GM18508 (cell line): Measurements from ENCODE around the gene SLC38A1.
"Not testable (repeated sequence)": the region's sequence is repeated elsewhere in the genome, so short reads cannot be mapped to it uniquely, and the experiment has no call there.

Experiments used
- ATAC-seq: cut with Tn5 transposase; IDR thresholded peaks from one replicate; pipeline ENCODE4 v1.9.1; 2021; ENCODE audit warnings: moderate number of reproducible peaks; ENCODE audit not compliant: insufficient read depth, unreplicated experiment

Gene SLC38A1

DNA sequence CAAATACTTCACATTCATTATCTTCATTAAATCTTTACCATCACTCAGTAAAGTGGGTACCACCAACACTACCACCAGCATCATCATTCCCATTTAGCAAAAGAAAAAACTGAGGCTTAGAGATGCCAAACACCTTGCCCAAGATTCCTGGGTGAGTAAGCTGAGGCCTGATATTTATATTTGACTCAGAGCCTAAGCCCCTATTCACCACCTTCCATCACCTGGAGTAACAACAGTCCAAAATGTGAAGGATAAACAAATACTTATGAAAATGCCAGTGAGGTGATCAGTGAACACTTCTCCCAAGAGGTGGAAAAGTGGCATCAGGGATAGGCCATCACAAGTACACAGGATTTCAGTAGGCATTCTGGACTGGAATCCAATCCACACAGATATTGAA is 3.7 kb downstream of the SLC38A1 start:
- ATAC-seq, result no peak

DNA sequence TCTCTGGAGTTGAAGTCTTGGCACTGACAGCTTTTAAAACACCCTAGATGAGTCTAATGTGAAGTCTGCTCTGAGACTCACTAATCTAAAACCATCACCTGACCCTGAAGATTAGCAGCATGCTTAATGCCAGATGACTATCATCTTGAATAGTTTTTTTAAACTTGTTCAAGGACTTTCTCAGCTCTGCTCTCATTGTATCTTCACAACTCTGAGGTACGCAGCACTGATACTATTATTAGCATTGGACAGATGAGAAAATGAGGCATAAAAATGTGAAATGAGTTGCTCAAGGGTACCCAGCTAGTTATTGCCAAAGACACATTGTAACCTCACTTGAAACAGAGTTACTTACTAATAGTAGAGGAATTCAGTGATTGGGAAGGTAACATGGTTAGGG is 4.8 kb downstream of the SLC38A1 start:
- ATAC-seq, result no peak

DNA sequence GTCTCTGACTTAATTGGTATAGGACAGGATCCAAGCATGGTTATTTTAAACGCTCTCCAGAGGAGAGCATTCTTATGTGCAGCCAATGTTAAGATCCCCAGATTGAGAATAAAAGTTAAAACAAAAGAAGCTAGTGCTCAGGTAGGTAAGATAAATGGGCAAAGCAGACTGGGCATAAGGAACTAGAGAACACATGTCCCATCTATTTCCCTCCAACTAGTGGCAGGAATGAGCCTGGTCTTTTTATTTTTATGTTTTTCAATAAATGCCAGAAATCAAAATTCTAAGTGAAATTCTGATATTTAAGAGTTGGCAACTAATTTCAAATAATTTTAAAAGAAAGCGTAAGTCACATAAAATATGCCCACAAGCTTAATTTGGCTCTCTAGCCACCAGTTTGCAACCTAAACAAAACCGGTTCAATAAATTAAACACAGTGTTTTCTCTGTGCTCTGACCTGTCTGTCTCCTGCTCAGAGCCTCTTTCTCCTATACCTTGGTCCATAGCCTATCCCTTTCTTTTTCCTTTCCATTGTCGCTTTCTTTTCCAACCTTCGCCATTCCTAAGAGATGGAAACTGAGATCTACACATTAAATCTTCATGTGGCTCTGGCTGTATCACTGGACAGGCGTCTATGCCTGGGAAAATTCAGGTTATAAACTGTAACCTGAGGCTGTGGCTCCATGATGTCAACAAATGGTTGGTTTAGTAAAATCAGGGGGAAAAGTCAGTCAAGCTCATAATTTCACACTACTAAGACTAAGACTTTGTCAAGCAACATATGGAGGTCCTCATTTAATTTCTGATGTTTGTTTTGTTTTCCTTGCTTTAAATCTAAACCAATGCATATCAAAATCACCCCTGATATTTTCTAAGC is 5.5 kb downstream of the SLC38A1 start:
- no peak for ATAC-seq

DNA sequence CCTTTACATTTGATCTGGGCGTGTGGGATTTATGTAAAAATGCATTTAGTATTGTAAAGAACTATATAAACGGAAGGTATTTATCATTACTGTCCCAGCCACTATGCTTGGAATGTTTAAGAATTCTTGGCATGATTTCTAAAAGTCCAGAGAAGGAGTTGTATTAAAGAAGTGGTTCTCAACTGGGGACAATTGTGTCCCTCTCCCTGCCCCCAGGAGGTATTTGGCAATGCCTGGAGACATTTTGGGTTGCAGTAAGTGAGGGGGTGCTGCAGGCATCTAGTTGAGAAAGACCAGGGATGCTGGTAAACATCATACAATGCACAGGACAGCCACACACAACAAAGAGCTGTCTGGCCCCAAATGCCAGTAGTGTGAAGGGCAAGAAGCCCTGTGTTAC is 7.2 kb downstream of the SLC38A1 start:
- no peak for ATAC-seq

DNA sequence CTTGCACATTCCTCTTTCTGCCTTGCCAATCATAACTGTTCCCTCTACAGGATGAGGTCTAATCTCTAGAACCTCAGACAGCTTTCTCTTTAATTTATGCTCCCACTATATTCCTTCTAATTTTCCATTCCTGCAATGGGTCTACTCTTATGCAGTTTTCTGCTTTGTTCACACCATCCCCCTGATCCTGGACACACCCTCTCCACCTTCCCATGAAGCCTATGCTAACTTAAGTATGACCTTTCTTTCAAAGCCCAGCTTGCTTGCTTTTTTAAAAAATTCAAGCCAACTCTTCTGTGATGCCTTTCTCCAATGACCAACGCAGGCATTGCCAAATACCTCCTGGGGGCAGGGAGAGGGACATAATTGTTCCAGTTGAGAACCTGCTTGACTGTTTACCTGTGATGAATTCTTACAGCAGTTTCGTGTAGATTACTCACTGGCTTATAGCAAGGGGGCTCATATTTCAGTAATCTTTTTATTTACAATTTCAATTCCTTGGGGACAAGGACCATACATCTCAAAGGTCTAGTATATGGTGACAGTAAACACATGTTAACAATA is 7.8 kb downstream of the SLC38A1 start:
- no peak for ATAC-seq

DNA sequence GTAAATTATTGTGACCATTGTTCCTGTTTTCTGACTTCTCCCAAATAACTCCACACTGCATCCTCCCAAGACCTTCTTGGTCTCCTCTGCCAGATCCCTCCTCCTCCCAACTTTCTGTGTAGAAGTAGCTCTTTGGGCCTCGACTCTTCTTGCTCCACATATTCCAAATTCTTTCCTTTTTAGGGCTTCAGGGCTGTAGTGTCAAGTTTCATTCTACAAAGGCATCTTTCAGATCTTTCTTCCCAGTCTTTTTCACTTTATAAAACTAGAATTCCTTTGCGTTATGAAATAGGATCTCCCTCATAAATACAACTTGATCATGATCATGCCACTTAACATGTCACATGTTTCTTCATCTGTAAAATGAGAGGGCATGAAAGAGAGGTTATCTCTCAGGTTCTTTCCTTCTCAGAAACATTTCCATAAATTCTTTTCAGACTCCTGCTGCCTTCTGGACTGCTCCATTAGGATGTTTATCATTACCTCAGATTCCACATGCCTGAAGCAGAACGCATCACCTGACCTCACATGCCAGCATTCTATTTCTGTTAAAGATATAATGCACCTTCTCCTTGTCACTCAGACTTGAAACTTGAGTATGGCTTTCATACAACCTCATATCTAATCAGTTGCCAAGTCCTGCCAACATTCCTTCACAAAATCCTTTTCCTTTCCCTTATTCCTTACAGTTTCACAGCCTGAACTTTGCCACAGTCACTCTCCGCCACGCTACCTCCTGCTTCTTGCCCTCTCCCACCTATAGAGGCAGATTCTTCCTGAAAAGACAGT is 8.5 kb downstream of the SLC38A1 start:
- ATAC-seq, result no peak

DNA sequence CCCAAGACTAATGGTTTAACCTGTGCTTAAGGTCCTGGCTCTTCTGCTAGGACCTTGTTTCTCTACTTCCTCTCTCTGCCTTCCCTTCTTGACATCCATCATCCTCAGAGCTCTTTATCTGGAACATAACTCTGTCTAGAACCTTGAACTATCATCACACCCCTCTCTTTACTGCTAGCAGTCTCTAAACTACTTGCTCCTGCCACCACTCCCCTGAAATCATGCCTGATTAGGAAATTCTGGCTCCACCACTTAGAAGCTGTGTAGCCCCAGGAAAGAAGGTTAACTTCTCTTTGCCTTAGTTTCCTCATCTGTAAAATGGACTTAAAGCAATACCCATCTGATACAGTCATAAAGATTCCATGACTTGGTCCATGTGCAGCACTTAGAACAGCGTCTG is 9.1 kb downstream of the SLC38A1 start:
- ATAC-seq, result no peak

DNA sequence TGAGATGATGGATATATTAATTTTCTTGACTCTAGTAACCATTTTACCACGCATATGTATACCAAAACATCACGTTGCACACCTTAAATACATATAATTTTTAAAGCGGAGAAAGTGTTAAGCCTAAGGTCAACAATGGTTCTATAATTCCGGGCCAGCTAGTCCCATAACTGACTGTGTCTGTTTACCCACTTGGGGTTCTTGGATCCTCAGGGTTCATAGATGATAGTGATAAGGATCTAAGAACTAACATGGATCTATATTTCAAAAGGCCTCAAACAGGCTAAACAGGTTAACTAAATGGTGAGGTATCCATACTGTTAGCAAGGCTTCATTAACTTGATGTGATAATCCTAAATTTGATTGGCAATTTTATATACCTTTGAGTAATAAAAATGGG is 9.8 kb downstream of the SLC38A1 start:
- ATAC-seq, result no peak

DNA sequence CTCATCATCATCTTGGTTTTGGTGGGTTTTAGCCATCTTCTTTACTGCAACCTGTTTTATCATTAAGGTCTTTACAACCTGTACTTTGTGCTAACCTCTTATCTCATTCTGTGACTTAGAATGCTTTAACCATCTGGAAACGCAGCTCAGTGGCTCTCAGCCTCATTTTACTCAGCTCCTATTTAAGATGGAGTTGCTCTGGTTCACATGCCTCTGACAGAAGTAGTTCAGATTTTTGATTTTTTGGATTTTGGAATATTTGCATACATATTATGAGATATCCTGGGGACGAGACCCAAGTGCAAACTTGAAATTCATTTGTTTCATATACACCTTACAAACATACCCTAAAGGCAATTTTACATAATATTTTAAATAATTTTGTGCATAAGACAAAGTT is 10.7 kb downstream of the SLC38A1 start:
- no peak for ATAC-seq

DNA sequence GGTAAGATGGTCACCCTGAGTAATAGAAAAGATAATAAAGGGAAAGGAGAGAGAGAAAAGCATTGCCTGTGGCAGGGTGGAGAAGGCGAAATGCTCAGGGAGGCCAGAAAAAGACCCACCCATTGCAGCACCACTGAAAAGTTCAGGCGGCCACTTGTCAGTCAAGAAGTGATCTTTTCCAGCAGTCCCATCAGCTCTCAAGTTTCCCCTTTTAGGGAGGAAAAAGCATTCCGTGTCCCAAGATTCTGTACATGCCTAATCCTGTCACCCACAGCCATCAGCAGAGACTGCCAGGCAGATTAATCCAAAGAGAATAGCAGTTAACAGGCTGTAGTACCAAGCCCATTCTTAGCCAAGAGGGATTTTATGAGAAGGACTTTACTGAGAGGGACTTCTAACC is 11.9 kb downstream of the SLC38A1 start:
- ATAC-seq, result no peak

DNA sequence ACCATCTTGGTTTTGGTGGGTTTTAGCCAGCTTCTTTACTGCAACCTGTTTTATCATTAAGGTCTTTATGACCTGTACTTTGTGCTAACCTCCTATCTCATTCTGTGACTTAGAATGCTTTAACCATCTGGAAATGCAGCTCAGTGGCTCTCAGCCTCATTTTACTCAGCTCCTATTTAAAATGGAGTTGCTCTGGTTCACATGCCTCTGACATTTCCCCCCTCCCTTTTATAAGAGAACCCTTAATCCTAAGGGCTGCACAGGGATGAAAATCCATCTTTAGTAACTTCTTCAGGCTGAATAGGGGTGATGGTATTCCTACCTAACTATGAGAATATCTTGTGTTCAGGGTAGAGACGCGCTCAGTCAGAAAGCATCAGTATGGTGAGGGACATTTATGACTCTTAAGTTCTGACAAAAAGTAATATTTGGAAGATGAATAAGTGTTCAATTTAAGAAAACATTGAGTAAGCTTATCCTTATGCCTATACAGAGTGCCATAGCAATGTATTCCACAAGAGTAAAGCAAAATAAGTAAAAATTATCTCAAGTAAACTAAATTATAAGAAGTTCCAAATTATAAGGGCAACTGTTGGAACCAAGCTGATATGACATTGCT is 15.2 kb downstream of the SLC38A1 start:
- ATAC-seq, result no peak

DNA sequence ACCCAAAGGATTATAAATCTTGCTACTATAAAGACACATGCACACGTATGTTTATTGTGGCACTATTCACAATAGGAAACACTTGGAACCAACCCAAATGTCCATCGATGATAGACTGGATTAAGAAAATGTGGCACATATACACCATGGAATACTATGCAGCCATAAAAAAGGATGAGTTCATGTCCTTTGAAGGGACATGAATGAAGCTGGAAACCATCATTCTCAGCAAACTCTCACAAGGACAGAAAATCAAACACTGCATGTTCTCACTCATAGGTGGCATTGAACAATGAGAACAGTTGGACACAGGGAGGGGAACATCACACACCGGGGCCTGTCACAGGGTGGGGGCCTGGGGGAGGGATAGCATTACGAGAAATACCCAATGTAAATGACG is 16.8 kb downstream of the SLC38A1 start:
- not testable (repeated sequence) for ATAC-seq

DNA sequence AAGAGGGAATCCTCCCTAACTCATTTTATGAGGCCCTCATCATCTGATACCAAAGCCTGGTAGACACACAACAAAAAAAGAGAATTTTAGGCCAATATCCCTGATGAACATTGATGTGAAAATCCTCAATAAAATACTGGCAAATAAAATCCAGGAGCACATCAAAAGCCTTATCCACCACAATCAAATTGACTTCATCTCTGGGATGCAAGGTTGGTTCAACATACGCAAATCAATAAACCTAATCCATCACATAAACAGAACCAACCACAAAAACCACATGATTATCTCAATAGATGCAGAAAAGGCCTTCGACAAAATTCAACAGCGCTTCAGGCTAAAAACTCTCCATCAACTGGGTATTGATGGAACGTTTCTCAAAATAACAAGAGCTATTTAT is 18.9 kb downstream of the SLC38A1 start:
- ATAC-seq, result not testable (repeated sequence)

DNA sequence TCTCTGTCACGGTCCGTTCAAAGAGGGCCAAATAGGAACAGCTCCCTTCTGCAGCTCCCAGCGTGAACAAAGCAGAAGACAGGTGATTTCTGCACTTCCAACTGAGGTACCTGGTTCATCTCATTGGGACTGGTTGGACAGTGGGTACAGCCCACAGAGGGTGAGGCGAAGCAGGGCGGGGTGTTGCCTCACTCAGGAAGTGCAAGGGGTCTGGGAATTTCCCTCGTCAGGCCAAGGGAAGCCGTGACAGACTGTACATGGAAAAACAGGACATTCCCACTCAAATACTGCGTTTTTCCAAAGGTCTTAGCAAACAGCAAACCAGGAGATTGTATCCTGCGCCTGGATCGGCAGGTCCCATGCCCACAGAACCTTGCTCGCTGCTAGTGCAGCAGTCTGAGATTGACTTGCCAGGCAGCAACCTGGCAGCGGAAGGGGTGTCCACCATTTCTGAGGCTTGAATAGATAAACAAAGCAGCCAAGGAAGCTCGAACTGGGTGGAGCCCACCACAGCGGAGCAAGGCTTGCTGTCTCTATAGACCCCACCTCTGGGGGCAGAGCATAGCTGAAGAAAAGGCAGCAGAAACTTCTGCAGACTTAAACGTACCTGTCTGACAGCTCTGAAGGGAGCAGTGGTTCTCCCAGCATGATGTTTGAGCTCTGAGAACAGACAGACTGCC is 22.7 kb downstream of the SLC38A1 start:
- ATAC-seq, result no peak

DNA sequence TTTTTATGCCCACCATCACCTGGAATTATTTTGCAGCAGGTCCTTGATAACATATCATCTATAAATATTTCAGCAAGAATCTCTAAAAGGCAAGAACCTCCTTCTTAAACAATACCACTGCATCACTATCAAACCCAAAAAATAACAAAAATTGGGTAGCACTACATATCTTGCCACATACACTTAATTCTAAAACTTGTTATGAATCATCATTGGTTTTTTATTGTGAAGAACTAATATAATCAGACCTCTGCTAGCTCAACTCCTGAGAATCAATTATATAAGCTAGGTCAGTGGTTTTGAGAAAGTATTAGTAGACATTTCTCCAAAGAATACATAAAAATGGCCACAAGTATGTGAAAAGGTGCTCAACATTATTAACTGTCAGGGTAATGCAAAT is 23.8 kb downstream of the SLC38A1 start:
- ATAC-seq, result no peak

DNA sequence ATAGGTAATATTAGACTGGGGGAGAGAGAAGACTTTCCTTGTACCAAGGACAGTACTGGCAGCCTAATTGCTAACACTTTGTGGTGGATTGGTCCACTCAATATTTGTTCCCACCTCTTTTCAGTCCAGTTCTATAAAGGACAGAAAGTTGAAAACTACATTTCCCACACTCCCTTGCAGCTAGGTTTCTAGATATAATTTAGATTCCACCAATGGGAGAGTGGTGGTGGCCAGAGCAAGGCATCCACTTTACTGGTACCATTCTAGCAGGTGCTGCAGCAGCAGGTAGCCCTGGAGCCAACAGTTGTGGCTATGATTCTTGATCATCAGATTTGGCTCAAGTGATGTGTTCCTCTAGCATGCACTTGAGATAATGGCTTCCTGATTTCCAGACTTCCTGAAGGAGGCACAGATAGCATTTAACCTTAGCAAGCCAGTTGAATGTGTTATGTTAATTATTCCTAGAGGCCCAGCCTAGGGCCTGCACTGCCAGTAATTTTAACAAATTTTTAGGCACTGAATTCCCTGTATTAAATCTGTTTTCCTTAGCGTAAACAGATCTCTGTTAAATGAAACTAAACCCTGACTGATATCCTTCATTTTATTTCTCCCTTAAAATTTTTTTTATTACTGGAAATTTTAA is 24.4 kb downstream of the SLC38A1 start:
- no peak for ATAC-seq

DNA sequence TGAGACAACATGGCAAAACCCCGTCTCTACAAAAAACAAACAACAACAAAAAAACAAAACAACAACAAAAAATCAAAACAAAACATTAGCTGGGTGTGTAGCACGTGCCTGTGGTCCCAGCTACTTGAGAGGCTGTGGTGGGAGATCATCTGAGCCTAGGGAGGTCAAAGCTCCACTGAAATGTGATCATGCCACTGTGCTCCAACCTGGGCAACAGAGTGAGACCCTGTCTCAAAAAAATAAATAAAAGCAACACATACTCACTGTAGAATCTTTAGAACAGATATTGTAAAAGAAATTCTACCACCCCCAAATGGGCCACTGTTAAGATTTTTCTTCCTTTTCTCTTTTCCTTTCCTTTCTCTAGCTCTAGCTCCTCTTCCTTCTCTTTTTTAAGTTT is 26.3 kb downstream of the SLC38A1 start:
- no peak for ATAC-seq

DNA sequence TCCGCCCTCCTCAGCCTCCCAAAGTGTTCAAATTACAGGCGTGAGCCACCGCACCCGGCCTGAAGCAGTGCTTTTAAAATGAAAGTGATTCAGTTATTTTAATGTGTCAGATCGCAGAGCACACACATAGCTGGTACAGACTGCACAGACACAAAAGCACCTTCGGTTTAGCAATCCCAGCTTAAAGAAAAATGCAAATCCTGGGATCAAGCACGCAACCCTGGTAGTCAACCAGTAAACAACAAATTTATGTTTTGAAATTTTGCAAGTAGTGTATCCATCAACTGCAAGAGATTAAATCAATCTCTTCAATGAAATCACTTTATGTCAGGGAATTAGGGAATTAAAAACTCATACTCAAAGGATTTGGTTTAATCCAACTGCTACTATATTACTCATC is 28.4 kb downstream of the SLC38A1 start:
- no peak for ATAC-seq

DNA sequence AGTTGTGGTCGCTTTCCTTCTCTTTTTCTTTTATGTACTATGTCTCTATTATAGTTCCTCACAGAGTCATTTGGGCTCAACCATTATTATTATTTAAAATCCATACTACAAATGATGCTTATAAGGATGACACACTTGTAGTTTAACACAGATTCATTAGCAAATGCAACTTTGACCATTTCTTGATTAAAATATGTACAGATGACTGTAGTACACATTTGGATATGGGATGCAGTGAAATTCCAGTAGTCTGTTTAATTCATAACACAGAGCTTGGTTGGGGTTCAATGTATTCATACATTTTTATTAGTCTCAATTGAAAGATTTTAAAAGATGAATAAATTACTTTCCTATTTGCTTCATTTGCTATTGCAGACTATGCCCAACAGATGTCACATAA is 30.0 kb downstream of the SLC38A1 start:
- ATAC-seq, result no peak
